Hair follicular keratinocyte (primary cell): ENCODE data around the gene PTTG2. TPM values are rescaled to one million over a fixed set of nuclear protein-coding genes. Genes with fewer than 3 reads are reported as not detected.

Source experiments
- total RNA-seq: library from RNA; depleted of rRNA; stranded (reverse); fragments of >200 nt; gene quantifications from 2 replicates; pipeline ENCODE4 v1.2.3, GENCODE V29; 2015

The PTTG2 gene
- total RNA-seq = not detected in 2 replicates

DNA sequence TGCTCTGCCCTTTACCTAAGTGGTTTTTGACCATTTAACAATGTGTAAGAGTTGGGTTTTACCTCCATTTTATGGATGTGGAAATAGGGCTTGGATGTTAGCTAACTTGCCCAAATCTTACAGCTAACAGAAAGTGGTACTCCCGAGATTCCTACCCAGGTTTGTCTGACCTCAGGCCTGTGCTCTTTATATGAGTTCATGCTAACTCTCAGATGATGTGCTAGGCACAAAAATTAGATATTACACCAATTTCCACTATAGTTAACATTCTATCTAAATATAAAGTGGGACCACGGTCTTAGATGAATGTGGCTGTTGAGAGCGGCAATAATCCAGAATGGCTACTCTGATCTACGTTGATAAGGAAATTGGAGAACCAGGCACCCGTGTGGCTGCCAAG, at the start of gene PTTG2:
Gene PTTG2 (plus strand): TSS at position 301 of the 400 bp plus-strand sequence. CDS start 37 bp downstream, at position 338.

Other genes starting within 250 kb of the PTTG2 start
- 34.6 and 42.5 TPM in 2 replicates for gene PGM2, start 133.7 kb upstream of the PTTG2 start, total RNA-seq
- gene TBC1D1, start 69.3 kb upstream of the PTTG2 start, total RNA-seq = 79.7 and 116 TPM in 2 replicates